HepG2 (cell line): ENCODE data around the gene STUB1. TPM values are rescaled to one million over a fixed set of nuclear protein-coding genes. Genes with fewer than 3 reads are reported as not detected.

Experiments used
- FIP1L1 ChIP-seq: fragments of 200-400 bp; formaldehyde crosslinking; IDR thresholded peaks from 2 replicates; pipeline ENCODE4 v1.6.1; 2018; ENCODE audit warnings: low read depth, mild to moderate bottlenecking, low read length, moderate library complexity, borderline replicate concordance; ENCODE audit not compliant: insufficient read depth
- HNRNPLL ChIP-seq: fragments of 200-400 bp; formaldehyde crosslinking; IDR thresholded peaks from 2 replicates; pipeline ENCODE4 v1.6.1; 2017; ENCODE audit warnings: mild to moderate bottlenecking, low read depth, low read length; ENCODE audit not compliant: poor library complexity, severe bottlenecking
- HOXA9 ChIP-seq: sonication (generic); formaldehyde crosslinking; IDR thresholded peaks from 2 replicates; pipeline ENCODE4 v1.8.1; 2022; ENCODE audit warnings: missing genetic modification reagents, mild to moderate bottlenecking, moderate library complexity, borderline replicate concordance
- KDM5B ChIP-seq: sonication (generic); formaldehyde crosslinking; IDR thresholded peaks from 2 replicates; pipeline ENCODE4 v1.4.0; 2020; ENCODE audit warnings: missing genetic modification reagents, mild to moderate bottlenecking, borderline replicate concordance
- NFATC3 ChIP-seq: sonication (generic); formaldehyde crosslinking; IDR thresholded peaks from 2 replicates; pipeline ENCODE4 v1.5.1; 2020; ENCODE audit warnings: mild to moderate bottlenecking, missing genetic modification reagents
- NFE2 ChIP-seq: sonication (generic); formaldehyde crosslinking; IDR thresholded peaks from 2 replicates; pipeline ENCODE4 v1.4.0; 2020; ENCODE audit warnings: missing genetic modification reagents
- PHF20 ChIP-seq: sonication (generic); formaldehyde crosslinking; IDR thresholded peaks from 2 replicates; pipeline ENCODE4 v1.5.0; 2020; ENCODE audit warnings: mild to moderate bottlenecking, missing genetic modification reagents
- PRPF4 ChIP-seq: fragments of 200-400 bp; formaldehyde crosslinking; IDR thresholded peaks from 2 replicates; pipeline ENCODE4 v1.6.1; 2016; ENCODE audit warnings: low read length, low read depth; ENCODE audit not compliant: poor library complexity, severe bottlenecking
- SALL1 ChIP-seq: sonication (generic); formaldehyde crosslinking; IDR thresholded peaks from 2 replicates; pipeline ENCODE4 v1.8.0; 2022; ENCODE audit warnings: mild to moderate bottlenecking, missing genetic modification reagents
- SAP130 ChIP-seq: IDR thresholded peaks from 2 replicates; pipeline ENCODE4 v1.6.1; 2016; ENCODE audit warnings: low read depth
- SP5 ChIP-seq: IDR thresholded peaks from 2 replicates; pipeline ENCODE4 v1.6.1; 2016; ENCODE audit warnings: low read depth, borderline replicate concordance
- TEAD3 ChIP-seq: optimal IDR thresholded peaks from 2 replicates; pipeline ENCODE3; 2016; ENCODE audit warnings: borderline replicate concordance
- ZKSCAN1 ChIP-seq: fragments of 150-350 bp; IDR thresholded peaks from 2 replicates; pipeline ENCODE4 v1.6.1; 2014; ENCODE audit warnings: low read length
- ZNF432 ChIP-seq: sonication (generic); formaldehyde crosslinking; IDR thresholded peaks from 2 replicates; pipeline ENCODE4 v1.5.0; 2020; ENCODE audit warnings: missing genetic modification reagents, mild to moderate bottlenecking, borderline replicate concordance
- ZNF619 ChIP-seq: sonication (generic); formaldehyde crosslinking; IDR thresholded peaks from 2 replicates; pipeline ENCODE4 v1.4.0; 2020; ENCODE audit warnings: mild to moderate bottlenecking, missing genetic modification reagents
- ZNF766 ChIP-seq: sonication (generic); formaldehyde crosslinking; IDR thresholded peaks from 2 replicates; pipeline ENCODE4 v1.5.0; 2020; ENCODE audit warnings: missing genetic modification reagents, borderline replicate concordance
- ZNF768 ChIP-seq: sonication (generic); formaldehyde crosslinking; IDR thresholded peaks from 2 replicates; pipeline ENCODE4 v1.4.0; 2020; ENCODE audit warnings: missing genetic modification reagents
- polyA plus RNA-seq, 8 experiments: library from polyadenylated mRNA; depleted of rRNA in 3 of 8; stranded (reverse) in 7 of 8; unstranded in 1 of 8; fragments of >200 nt; fragmentation: Illumina TruSeq in 4 of 8; extraction: Trizol in 4 of 8; gene quantifications; 2 replicates each; pipeline versions ENCODE4 v1.2.1 to v1.2.3, GENCODE V29; 2011 to 2016; ENCODE audit warnings: low read depth in 4 of 8, missing spikeins in 1 of 8, mixed read lengths in 1 of 8; ENCODE audit not compliant: insufficient read depth in 1 of 8
- total RNA-seq, 5 experiments: library from RNA; depleted of rRNA; stranded (reverse); fragments of >200 nt; fragmentation: Illumina TruSeq; extraction: Trizol; gene quantifications; 2 replicates each; pipeline ENCODE4 v1.2.3, GENCODE V29; 2016; ENCODE audit warnings: low read depth in 1 of 5
- TF ChIP-seq, protein P1 (sequence below): sonication (generic); formaldehyde crosslinking; IDR thresholded peaks from 2 replicates; pipeline ENCODE4 v1.4.0; 2020; ENCODE audit warnings: missing genetic modification reagents
- TF ChIP-seq, protein P2 (sequence below): sonication (generic); formaldehyde crosslinking; IDR thresholded peaks from 2 replicates; pipeline ENCODE4 v1.5.0; 2020; ENCODE audit warnings: missing genetic modification reagents
- TF ChIP-seq, protein P3 (sequence below): IDR thresholded peaks from 2 replicates; pipeline ENCODE4 v1.6.1; 2016
- TF ChIP-seq, protein P4 (sequence below): sonication (generic); formaldehyde crosslinking; IDR thresholded peaks from 2 replicates; pipeline ENCODE4 v1.4.0; 2020; ENCODE audit warnings: missing genetic modification reagents; ENCODE audit errors: not compliant biosample characterization
- TF ChIP-seq, protein P5 (sequence below): sonication (generic); formaldehyde crosslinking; IDR thresholded peaks from 2 replicates; pipeline ENCODE4 v1.8.1; 2023; ENCODE audit warnings: mild to moderate bottlenecking, moderate library complexity, missing genetic modification reagents
- TF ChIP-seq, protein P6 (sequence below): sonication (generic); formaldehyde crosslinking; IDR thresholded peaks from 2 replicates; pipeline ENCODE4 v1.8.0; 2022; ENCODE audit warnings: missing genetic modification reagents, low read depth, mild to moderate bottlenecking, borderline replicate concordance
- TF ChIP-seq, protein P7 (sequence below): sonication (generic); formaldehyde crosslinking; IDR thresholded peaks from 2 replicates; pipeline ENCODE4 v1.8.0; 2022; ENCODE audit warnings: mild to moderate bottlenecking, missing genetic modification reagents, moderate library complexity

The STUB1 gene
- total and polyA plus RNA-seq, 2 of the 13 experiments (the other 11 are each of a cell fraction or from before 2014, with no cell fraction given): 52.9 to 78.2 TPM

DNA sequence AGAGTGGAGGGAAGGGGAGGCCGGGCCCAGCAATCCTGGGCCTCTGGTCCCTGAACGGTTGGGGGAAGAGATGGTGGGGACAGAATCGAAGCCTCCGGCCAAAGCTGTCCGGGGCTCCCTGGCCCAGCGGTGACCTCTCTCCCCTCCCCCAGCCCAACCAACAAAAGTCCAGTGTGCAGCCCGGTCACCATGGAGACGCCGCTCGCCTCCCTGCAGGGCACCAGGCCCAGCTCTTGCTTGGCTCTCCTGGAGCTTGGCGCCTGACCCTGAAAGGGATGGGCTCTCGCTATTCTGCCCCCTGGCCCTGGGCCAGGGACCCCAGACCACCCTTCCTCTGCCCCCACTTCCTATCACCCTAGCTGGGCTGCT is 36.0 kb downstream of the STUB1 start (continued):
- TF ChIP-seq, protein P1, sequence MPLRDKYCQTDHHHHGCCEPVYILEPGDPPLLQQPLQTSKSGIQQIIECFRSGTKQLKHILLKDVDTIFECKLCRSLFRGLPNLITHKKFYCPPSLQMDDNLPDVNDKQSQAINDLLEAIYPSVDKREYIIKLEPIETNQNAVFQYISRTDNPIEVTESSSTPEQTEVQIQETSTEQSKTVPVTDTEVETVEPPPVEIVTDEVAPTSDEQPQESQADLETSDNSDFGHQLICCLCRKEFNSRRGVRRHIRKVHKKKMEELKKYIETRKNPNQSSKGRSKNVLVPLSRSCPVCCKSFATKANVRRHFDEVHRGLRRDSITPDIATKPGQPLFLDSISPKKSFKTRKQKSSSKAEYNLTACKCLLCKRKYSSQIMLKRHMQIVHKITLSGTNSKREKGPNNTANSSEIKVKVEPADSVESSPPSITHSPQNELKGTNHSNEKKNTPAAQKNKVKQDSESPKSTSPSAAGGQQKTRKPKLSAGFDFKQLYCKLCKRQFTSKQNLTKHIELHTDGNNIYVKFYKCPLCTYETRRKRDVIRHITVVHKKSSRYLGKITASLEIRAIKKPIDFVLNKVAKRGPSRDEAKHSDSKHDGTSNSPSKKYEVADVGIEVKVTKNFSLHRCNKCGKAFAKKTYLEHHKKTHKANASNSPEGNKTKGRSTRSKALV: no peak
- TF ChIP-seq, protein P2, sequence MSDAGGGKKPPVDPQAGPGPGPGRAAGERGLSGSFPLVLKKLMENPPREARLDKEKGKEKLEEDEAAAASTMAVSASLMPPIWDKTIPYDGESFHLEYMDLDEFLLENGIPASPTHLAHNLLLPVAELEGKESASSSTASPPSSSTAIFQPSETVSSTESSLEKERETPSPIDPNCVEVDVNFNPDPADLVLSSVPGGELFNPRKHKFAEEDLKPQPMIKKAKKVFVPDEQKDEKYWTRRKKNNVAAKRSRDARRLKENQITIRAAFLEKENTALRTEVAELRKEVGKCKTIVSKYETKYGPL (CRISPR knock-in tag): no peak
- TF ChIP-seq ZKSCAN1 (no peak), KDM5B (no peak), NFE2 (CRISPR knock-in tag) (no peak), NFATC3 (no peak), SAP130 (CRISPR knock-in tag) (peak; percentile 58; the same call in 1 of the 2 replicates), PHF20 (CRISPR knock-in tag) (no peak), FIP1L1 (no peak), ZNF619 (CRISPR knock-in tag) (no peak), ZNF768 (CRISPR knock-in tag) (no peak), SP5 (CRISPR knock-in tag) (no peak), HOXA9 (no peak), HNRNPLL (peak; percentile 27), SALL1 (CRISPR knock-in tag) (peak; percentile 19; the same call in 1 of the 2 replicates), ZNF432 (CRISPR knock-in tag) (no peak), TEAD3 (CRISPR knock-in tag) (no peak), ZNF766 (CRISPR knock-in tag) (no peak), PRPF4 (no peak)
- TF ChIP-seq, protein P3, sequence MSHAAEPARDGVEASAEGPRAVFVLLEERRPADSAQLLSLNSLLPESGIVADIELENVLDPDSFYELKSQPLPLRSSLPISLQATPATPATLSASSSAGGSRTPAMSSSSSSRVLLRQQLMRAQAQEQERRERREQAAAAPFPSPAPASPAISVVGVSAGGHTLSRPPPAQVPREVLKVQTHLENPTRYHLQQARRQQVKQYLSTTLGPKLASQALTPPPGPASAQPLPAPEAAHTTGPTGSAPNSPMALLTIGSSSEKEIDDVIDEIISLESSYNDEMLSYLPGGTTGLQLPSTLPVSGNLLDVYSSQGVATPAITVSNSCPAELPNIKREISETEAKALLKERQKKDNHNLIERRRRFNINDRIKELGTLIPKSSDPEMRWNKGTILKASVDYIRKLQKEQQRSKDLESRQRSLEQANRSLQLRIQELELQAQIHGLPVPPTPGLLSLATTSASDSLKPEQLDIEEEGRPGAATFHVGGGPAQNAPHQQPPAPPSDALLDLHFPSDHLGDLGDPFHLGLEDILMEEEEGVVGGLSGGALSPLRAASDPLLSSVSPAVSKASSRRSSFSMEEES (CRISPR knock-in tag): no peak
- TF ChIP-seq, protein P4, sequence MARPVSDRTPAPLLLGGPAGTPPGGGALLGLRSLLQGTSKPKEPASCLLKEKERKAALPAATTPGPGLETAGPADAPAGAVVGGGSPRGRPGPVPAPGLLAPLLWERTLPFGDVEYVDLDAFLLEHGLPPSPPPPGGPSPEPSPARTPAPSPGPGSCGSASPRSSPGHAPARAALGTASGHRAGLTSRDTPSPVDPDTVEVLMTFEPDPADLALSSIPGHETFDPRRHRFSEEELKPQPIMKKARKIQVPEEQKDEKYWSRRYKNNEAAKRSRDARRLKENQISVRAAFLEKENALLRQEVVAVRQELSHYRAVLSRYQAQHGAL: no peak
- TF ChIP-seq, protein P5, sequence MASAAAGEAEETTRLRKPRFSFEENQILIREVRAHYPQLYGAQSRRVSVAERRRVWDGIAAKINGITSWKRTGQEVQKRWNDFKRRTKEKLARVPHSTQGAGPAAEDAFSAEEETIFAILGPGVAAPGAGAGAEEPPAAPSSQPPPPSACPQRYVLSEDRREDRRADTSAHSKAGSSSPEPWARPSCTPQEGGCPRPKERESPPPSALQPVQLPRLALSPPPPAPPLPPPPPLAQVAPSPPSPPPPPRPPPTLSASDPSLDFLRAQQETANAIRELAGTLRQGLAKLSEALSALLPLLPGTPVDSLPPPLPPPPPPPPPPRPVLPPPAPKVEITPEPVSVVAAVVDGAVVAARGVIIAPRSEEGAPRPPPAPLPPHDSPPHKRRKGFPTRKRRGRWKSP: no peak
- TF ChIP-seq, protein P6, sequence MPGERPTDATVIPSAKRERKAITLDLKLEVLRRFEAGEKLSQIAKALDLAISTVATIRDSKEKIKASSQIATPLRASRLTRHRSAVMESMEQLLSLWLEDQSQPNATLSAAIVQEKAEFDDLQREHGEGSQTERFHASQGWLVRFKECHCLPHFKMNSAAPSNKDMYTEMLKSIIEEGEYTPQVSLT (CRISPR knock-in tag): no peak
- TF ChIP-seq, protein P7, sequence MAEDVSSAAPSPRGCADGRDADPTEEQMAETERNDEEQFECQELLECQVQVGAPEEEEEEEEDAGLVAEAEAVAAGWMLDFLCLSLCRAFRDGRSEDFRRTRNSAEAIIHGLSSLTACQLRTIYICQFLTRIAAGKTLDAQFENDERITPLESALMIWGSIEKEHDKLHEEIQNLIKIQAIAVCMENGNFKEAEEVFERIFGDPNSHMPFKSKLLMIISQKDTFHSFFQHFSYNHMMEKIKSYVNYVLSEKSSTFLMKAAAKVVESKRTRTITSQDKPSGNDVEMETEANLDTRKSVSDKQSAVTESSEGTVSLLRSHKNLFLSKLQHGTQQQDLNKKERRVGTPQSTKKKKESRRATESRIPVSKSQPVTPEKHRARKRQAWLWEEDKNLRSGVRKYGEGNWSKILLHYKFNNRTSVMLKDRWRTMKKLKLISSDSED (CRISPR knock-in tag): no peak
